Renal pelvis (tissue), 12 donors: Measurements from ENCODE around the gene NUSAP1. TPM values are rescaled to one million over a fixed set of nuclear protein-coding genes. Genes with fewer than 3 reads are reported as not detected.
A peak's percentile ranks its signal among the peaks of the same experiment; 100 is the strongest.
"Not testable (repeated sequence)": the region's sequence is repeated elsewhere in the genome, so short reads cannot be mapped to it uniquely, and the experiment has no call there.

Experiments used
- DNase-seq: peaks from one replicate; pipeline ENCODE4 v3.0.0-alpha.2; 2013
- long read RNA-seq, 16 experiments: transcript quantifications; one replicate each; lab custom pipeline, GENCODE V29; 2026
- polyA plus RNA-seq, 3 donors: library from polyadenylated mRNA; unstranded; fragments of 120-200 nt; gene quantifications; one replicate each; pipeline ENCODE4 v1.2.1, GENCODE V29; 2013; ENCODE audit not compliant: insufficient read length in 3 of 3

Gene NUSAP1, protein sequence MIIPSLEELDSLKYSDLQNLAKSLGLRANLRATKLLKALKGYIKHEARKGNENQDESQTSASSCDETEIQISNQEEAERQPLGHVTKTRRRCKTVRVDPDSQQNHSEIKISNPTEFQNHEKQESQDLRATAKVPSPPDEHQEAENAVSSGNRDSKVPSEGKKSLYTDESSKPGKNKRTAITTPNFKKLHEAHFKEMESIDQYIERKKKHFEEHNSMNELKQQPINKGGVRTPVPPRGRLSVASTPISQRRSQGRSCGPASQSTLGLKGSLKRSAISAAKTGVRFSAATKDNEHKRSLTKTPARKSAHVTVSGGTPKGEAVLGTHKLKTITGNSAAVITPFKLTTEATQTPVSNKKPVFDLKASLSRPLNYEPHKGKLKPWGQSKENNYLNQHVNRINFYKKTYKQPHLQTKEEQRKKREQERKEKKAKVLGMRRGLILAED
- 100 to 1,000 TPM in 1 of 3 donors, 10 to 100 TPM in 2; 89.8 to 102 (median 90.6) TPM for polyA plus RNA-seq
- long read RNA-seq, donor 1, transcript NUSAP1-202 (11 exons, 2,274 nt), result major isoform, 8 of 30 reads
- long read RNA-seq, donor 1, transcript NUSAP1-208 (11 exons, 1,629 nt), result minor isoform, 6 of 30 reads
- long read RNA-seq, donor 1, partial matches to known transcripts, result 7 of 30 reads
- long read RNA-seq, donor 1, other reads (novel, unspliced or antisense), result 5 of 30 reads
- long read RNA-seq, donor 2, transcript NUSAP1-201 (11 exons, 2,409 nt), result minor isoform, 5 of 141 reads
- long read RNA-seq, donor 2, transcript NUSAP1-202 (11 exons, 2,274 nt), result major isoform, 8 of 141 reads
- long read RNA-seq, donor 2, transcript NUSAP1-209 (3 exons, 529 nt), result minor isoform, 6 of 141 reads
- long read RNA-seq, donor 2, partial matches to known transcripts, result 118 of 141 reads
- long read RNA-seq, donor 2, other reads (novel, unspliced or antisense), result 0 of 141 reads
- long read RNA-seq, donor 3, transcript NUSAP1-201 (11 exons, 2,409 nt), result major isoform, 5 of 22 reads
- long read RNA-seq, donor 3, transcript NUSAP1-208 (11 exons, 1,629 nt), result major isoform, 5 of 22 reads
- long read RNA-seq, donor 3, partial matches to known transcripts, result 5 of 22 reads
- long read RNA-seq, donor 3, other reads (novel, unspliced or antisense), result 0 of 22 reads
- long read RNA-seq, donor 4, transcript NUSAP1-202 (11 exons, 2,274 nt), result minor isoform, 6 of 31 reads
- long read RNA-seq, donor 4, transcript NUSAP1-201 (11 exons, 2,409 nt), result major isoform, 7 of 31 reads
- long read RNA-seq, donor 4, transcript NUSAP1-208 (11 exons, 1,629 nt), result major isoform, 7 of 31 reads
- long read RNA-seq, donor 4, partial matches to known transcripts, result 6 of 31 reads
- long read RNA-seq, donor 4, other reads (novel, unspliced or antisense), result 0 of 31 reads
- long read RNA-seq, donor 5, transcript NUSAP1-202 (11 exons, 2,274 nt), result major isoform, 8 of 11 reads
- long read RNA-seq, donor 5, partial matches to known transcripts, result 0 of 11 reads
- long read RNA-seq, donor 5, other reads (novel, unspliced or antisense), result 0 of 11 reads
- long read RNA-seq, donor 6, transcript NUSAP1-208 (11 exons, 1,629 nt), result major isoform, 7 of 19 reads
- long read RNA-seq, donor 6, partial matches to known transcripts, result 0 of 19 reads
- long read RNA-seq, donor 6, other reads (novel, unspliced or antisense), result 0 of 19 reads
- long read RNA-seq, donor 7, transcript NUSAP1-202 (11 exons, 2,274 nt), result major isoform, 9 of 14 reads
- long read RNA-seq, donor 7, partial matches to known transcripts, result 0 of 14 reads
- long read RNA-seq, donor 7, other reads (novel, unspliced or antisense), result 0 of 14 reads
- long read RNA-seq, donor 8, partial matches to known transcripts, result 6 of 10 reads
- long read RNA-seq, donor 8, other reads (novel, unspliced or antisense), result 0 of 10 reads
- long read RNA-seq, donor 9, transcript NUSAP1-202 (11 exons, 2,274 nt), result minor isoform, 7 of 44 reads
- long read RNA-seq, donor 9, transcript NUSAP1-208 (11 exons, 1,629 nt), result major isoform, 10 of 44 reads
- long read RNA-seq, donor 9, partial matches to known transcripts, result 10 of 44 reads
- long read RNA-seq, donor 9, other reads (novel, unspliced or antisense), result 8 of 44 reads
- long read RNA-seq, donor 10, partial matches to known transcripts, result 19 of 41 reads
- long read RNA-seq, donor 10, other reads (novel, unspliced or antisense), result 6 of 41 reads
- long read RNA-seq, donor 11, transcript NUSAP1-202 (11 exons, 2,274 nt), result major isoform, 7 of 15 reads
- long read RNA-seq, donor 11, partial matches to known transcripts, result 0 of 15 reads
- long read RNA-seq, donor 11, other reads (novel, unspliced or antisense), result 0 of 15 reads
- long read RNA-seq, donor 12, transcript NUSAP1-202 (11 exons, 2,274 nt), result major isoform, 11 of 91 reads
- long read RNA-seq, donor 12, transcript NUSAP1-208 (11 exons, 1,629 nt), result minor isoform, 8 of 91 reads
- long read RNA-seq, donor 12, partial matches to known transcripts, result 17 of 91 reads
- long read RNA-seq, donor 12, other reads (novel, unspliced or antisense), result 47 of 91 reads
- long read RNA-seq, donor 13, partial matches to known transcripts, result 0 of 5 reads
- long read RNA-seq, donor 13, other reads (novel, unspliced or antisense), result 0 of 5 reads
- long read RNA-seq, donor 14, result 0 reads
- long read RNA-seq, donor 15, result 0 reads
- long read RNA-seq, donor 16, transcript NUSAP1-202 (11 exons, 2,274 nt), result minor isoform, 5 of 231 reads
- long read RNA-seq, donor 16, transcript NUSAP1-208 (11 exons, 1,629 nt), result major isoform, 6 of 231 reads
- long read RNA-seq, donor 16, partial matches to known transcripts, result 153 of 231 reads
- long read RNA-seq, donor 16, other reads (novel, unspliced or antisense), result 63 of 231 reads

- DNase-seq, result peak; percentile 100
These were observed at the start of gene NUSAP1, which contains the start of gene OIP5 for GRCh38 chr15:41332194-41333025. TSS of gene NUSAP1 (plus strand) at chr15:41332881. CDS start at chr15:41332958, 77 bp downstream. TSS of gene OIP5 (minus strand) at chr15:41332591. CDS start at chr15:41332561, 30 bp downstream.

- not testable (repeated sequence) for DNase-seq
These were observed 49.6 kb upstream of the NUSAP1 start for GRCh38 chr15:41282980-41283652.

- peak; percentile 99 for DNase-seq
These were observed 48.8 kb upstream of the NUSAP1 start for GRCh38 chr15:41283653-41284426.

- no peak for DNase-seq
These were observed 48.1 kb upstream of the NUSAP1 start for GRCh38 chr15:41284427-41285177.

DNA sequence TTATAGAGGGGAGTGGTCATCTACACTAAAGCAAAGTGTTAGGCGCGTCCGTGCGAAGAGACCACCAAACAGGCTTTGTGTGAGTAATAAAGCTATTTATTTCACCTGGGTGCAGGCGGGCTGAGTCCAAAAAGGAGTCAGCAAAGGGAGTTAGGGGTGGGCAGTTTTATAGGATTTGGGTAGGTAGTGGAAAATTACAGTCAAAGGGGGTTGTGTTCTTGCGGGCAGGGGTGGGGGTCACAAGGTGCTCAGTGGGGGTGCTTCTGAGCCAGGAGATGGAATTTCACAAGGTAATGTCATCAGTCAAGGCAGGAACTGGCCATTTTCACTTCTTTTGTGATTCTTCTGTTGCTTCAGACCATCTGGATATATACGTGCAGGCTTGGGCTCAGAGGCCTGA is 47.4 kb upstream of the NUSAP1 start:
- no peak for DNase-seq

GRCh38 chr15:41286665-41287333 is 45.9 kb upstream of the NUSAP1 start:
- DNase-seq, result no peak

DNA sequence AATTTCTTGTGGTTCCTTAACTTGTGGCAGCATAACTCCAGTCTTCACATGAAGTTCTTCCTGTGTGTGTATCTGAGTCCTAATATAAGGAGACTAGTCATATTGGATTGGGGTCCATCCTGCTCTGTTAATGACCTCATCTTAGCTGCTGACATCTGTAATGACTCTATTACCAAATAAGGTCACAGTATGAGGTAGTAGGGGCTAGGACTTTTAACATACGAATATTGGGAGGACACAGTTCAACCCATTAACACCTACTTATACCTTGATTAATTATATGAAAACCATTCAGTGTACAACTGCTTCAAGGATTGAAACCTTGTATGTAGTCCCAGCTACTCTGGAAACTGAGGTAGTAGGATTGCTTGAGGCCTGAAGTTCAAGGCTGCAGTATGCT is 44.2 kb upstream of the NUSAP1 start:
- DNase-seq, result no peak

DNA sequence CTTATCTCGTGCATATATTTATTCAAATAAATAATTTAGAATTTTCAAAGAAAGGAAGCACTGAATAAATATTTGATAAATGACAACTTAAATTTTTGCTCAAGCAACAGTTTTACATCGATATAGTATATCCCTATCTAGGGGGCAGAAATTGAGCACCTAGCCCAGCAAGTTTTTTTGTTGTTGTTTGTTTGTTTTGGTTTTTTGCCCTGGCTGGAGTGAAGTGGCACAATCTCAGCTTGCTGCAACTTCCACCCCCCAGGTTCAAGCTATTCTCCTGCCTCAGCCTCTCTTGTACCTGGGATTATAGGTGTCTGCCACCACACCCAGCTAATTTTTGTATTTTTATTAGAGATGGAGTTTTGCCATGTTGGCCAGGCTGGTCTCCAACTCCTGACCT is 42.7 kb upstream of the NUSAP1 start:
- DNase-seq, result no peak

GRCh38 chr15:41291065-41291631 is 41.5 kb upstream of the NUSAP1 start:
- no peak for DNase-seq

DNA sequence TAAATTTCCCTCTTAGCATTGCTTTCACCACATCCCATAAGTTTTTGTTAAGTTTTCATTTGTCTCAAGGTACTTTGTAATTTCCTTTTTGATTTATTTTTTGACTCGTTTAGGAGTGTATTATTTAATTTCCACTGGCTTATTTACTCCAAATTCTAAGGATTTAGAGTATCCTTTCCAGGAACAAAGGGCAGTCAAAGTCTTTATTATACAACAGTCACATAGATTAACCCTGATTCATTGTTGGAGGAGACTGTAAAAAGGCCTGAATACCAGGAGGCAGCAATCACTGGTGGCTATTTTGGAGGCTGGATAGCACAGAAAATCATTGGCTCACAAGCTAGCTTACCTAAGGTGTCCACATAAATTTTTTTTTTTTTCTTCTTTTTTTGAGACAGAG is 40.2 kb upstream of the NUSAP1 start:
- no peak for DNase-seq

DNA sequence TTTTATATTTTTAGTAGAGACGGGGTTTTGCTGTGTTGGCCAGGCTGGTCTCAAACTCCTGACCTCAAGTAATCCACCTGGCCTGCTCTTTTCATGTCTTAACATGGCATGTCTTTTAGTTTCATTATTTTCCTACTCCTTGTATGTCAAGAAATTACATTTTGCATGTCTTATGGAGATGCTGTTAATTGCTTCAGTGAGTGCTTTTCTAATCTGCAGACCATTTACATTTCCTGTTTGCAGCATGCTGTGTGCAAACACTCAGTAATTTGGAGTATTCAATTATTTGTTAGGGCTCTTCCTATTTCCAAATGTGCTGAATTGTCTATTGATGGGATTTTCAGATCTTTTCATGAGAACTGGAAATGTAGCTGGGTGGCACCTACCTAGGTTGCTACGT is 31.5 kb upstream of the NUSAP1 start:
- DNase-seq, result not testable (repeated sequence)

DNA sequence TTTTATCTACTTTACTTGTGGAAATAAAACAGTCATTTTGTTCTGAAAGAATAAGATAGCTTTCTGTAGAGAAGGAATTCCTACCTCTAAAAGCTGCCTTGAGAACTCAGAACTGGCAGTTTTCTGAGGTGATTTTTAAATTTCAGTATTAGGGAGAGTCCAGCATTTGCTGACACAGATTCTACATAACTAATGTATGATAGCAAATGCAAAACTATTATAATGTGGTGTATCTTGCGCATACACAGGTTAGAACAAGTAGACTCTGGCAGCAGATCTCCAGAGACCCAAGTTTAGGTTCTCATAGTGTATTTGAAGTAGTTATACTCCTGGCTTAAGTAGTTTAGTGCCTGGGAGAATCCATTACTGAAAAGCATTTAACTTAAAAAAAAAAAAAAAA is 31.1 kb upstream of the NUSAP1 start:
- DNase-seq, result no peak

- no peak for DNase-seq
These were observed 28.4 kb upstream of the NUSAP1 start for GRCh38 chr15:41304149-41304770.

DNA sequence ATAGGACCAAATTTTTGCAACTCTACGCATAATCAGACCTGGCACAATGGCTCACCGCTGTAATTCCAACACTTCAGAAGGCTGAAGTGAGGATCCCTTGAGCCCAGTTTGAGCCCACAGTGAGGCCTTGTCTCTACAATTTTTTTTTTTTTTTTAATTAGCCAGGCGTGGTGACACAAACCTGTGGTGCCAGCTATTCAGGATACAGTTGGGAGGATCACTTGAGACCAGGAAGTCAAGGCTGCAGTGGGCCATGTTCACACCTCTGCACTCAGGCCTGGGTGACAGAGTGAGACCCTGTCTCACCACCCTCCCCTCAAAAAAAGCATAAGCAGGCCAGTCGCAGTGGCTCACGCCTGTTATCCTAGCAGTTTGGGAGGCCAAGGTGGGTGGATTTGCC is 25.0 kb upstream of the NUSAP1 start:
- no peak for DNase-seq
